ENCODE measurements around the gene TACC2.

Gene TACC2

DNA sequence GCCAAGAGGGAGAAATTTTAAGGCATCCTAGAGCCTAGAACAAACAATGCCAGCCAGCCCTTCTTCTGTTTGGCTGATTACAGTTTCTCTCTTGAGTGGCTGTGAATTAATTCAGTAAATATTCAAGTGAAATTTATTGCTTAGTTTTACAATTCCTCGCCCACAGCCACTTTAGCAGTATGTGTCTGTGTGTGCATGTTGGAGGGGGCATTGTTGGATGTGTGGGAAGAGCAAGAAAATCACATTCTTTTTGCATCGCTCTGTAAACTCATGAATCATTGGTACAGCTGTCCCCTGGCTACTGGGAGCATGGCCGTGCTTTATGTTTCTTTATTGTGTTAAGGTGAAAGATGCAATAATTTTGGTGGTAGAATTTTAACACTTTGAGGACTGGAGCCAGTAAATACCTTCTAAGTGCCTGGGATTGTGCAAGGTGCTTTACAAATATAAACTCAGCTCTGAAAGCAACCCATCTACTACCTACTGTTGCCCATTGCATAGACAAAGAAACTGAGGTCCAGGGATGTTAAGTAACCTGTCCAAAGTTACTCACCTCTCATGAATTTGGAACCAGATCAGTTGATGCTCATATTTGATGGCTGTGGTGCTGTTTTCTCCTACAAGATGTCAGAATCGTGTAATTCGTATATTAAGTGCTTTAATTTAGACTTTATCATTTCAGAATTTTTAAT is 192.2 kb downstream of the TACC2 start:
- TF ChIP-seq, protein P1, sequence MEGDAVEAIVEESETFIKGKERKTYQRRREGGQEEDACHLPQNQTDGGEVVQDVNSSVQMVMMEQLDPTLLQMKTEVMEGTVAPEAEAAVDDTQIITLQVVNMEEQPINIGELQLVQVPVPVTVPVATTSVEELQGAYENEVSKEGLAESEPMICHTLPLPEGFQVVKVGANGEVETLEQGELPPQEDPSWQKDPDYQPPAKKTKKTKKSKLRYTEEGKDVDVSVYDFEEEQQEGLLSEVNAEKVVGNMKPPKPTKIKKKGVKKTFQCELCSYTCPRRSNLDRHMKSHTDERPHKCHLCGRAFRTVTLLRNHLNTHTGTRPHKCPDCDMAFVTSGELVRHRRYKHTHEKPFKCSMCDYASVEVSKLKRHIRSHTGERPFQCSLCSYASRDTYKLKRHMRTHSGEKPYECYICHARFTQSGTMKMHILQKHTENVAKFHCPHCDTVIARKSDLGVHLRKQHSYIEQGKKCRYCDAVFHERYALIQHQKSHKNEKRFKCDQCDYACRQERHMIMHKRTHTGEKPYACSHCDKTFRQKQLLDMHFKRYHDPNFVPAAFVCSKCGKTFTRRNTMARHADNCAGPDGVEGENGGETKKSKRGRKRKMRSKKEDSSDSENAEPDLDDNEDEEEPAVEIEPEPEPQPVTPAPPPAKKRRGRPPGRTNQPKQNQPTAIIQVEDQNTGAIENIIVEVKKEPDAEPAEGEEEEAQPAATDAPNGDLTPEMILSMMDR (IDR thresholded peaks at IDR 0.05; ENCODE audit: low read depth, low read length), result no peak
- no peak overlapping the region for H3K4me3 ChIP-seq (ENCODE audit: low read depth, low read length)

DNA sequence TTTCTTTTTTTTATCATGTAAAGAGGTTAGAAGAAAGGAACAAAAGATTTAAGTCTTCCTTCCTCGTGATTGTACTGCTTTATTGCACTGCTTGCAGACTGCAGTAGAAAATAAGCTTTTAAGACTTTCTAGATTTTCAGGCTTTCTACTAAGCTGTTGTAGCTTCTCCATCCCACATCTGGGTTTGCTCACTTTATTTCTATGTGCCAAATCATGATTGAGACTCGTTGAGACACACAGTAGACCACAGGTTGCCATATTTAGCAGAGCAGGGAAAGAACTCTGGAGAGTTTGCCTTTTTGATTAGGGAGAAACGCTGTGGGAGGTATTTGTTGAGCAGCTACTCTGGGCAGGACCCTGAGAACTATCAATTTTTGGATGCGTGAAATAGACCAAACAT is 192.9 kb downstream of the TACC2 start:
- H3K4me3 ChIP-seq (ENCODE audit: low read depth, low read length), result no peak overlapping the region
- TF ChIP-seq, protein P1 (IDR thresholded peaks at IDR 0.05; ENCODE audit: low read depth, low read length), result no peak

DNA sequence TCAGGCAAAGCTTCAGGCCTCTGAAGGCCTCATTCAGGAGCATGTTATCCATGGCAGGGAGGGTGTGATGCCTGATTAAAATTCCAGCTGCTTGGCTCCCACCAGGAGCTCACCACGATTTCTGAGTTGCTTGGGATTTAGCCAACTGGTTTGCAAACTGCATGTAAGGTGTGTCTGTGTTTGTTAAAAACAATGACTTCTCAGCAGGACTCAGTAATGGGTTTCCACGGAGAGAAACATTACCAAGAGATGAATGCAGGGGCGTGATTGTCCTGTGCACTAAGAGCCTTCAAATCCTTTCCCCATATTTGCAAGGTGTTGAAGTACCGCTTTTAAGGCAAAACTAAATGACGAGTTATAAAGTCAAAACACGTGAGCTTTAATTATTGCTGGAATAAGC is 193.3 kb downstream of the TACC2 start:
- TF ChIP-seq, protein P1 (IDR thresholded peaks at IDR 0.05; ENCODE audit: low read depth, low read length), result no peak

DNA sequence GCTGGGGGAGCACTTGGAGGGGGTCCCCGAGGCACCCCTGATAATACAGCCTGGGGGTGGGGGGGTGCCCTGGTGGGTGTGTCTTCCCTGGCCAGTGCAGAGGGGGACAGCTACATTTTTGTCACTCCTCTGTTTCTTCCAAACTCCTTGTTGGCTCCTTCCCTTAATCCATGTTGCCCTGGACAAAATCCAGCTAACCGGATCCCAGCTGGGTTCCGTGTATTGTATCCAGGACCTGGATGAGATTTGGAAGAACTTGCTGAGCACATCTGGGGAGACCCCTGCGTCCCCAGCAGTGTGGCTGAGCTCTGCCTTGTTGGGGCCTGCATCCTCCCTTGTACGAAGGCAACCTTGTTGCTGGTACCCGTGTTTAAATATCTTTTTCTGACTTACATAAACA is 195.3 kb downstream of the TACC2 start:
- no peak overlapping the region for H3K4me3 ChIP-seq (ENCODE audit: low read depth, low read length)
- TF ChIP-seq, protein P1 (IDR thresholded peaks at IDR 0.05; ENCODE audit: low read depth, low read length), result no peak

More for the DNA sequence above, 193.3 kb downstream of the TACC2 start:
- H3K4me3 ChIP-seq (ENCODE audit: low read depth, low read length), result no peak overlapping the region

DNA sequence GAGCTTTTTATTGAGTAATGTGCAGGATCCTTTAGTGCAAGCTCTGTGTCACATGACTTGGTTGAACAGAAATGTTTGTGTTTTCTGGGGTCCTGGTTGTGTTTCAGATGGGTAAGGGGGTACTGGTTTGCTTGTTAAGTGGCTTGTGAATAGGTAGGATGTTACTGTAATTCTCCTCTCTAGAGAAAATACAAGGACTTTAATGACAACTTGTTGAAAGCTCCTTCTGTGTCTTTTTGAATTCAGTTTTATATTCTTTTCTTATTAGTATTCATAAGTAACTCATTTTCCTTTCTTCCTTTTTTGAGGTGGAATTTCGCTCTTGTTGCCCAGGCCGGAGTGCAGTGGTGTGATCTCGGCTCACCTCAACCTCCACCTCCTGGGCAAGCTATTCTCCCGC is 196.7 kb downstream of the TACC2 start:
- TF ChIP-seq, protein P1 (IDR thresholded peaks at IDR 0.05; ENCODE audit: low read depth, low read length), result no peak

DNA sequence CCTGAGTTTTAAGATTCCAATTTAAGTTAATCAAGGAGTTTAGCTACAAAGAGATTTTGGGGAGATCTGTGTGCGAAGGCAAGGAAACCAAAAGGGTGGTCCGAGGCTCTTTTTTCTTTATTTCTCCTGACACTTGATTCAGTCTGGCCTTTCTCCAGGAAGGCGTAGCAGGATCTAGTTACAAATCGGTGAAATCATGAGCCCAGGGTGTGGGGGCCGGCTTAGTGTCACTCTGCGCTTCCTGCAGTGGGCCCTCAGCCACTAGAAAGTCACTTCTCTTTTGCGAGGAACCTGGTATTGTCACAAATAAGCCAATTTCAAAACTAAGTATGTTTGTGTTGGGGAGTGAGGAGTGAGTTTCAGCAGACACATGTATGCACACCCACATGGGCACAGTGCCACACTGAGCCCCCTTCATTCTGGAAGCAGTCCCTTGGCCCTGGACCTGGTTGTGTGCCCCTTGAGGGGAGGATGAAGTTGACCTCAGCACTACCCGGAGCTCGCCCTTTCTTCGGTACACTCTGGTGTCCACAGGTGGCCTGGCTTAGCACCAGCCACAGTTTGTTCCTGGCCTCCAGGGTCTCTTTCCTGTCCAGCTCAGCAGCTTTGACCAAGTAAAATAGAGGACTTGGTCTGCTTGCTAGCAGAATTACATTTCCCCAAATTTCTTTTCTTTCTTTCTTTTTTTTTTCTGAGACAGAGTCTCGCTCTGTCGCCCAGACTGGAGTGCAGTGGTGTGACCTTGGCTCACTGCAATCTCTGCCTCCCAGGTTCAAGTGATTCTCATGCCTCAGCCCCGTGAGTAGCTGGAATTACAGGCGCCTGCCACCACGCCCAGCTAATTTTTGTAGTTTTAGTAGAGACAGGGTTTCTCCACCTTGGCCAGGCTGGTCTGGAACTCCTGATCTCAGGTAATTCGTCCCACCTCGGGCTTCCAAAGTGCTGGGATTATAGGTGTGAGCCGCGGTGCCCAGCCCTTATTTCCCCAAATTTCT is 198.2 kb downstream of the TACC2 start:
- TF ChIP-seq, protein P1 (IDR thresholded peaks at IDR 0.05; ENCODE audit: low read depth, low read length), result no peak
- no peak overlapping the region for H3K4me3 ChIP-seq (ENCODE audit: low read depth, low read length)

More for the DNA sequence above, 196.7 kb downstream of the TACC2 start:
- H3K4me3 ChIP-seq (ENCODE audit: low read depth, low read length), result no peak overlapping the region

DNA sequence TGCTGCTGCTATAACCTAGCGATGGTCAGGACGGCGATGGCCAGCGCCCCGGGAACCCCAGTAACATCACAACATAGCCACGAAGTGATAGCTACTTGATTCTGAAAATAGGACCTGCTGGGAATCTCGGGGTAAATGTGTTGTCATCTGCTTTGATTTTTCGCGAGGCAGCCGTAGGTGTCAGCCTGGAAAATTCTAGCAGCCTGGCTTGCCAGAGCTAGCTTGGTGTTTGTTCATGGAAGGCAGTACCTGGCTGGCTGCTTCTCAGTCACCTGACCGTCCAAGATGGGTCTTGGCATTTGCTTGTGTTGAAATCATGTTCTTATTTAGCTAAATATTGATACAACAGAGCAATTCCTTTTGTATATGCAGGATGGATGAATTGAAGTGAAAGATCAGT is 199.7 kb downstream of the TACC2 start:
- H3K4me3 ChIP-seq (ENCODE audit: low read depth, low read length), result no peak overlapping the region
- TF ChIP-seq, protein P1 (IDR thresholded peaks at IDR 0.05; ENCODE audit: low read depth, low read length), result no peak
